Mesenchymal stem cell (in vitro differentiated cells and primary cell): Measurements from ENCODE around the gene ST8SIA5.

Source experiments
- DNase-seq: peaks from one replicate; pipeline ENCODE4 v3.0.0-alpha.2; 2013
- H2AFZ ChIP-seq: one replicate; pipeline ENCODE4 v1.6.1; 2013; ENCODE audit warnings: low read depth, mild to moderate bottlenecking, control low read depth, inconsistent platforms, low read length, moderate library complexity
- H2AK5ac ChIP-seq: 2 replicates; pipeline ENCODE4 v1.6.1; 2013; ENCODE audit warnings: low read length, moderate library complexity, mild to moderate bottlenecking, inconsistent platforms; ENCODE audit not compliant: severe bottlenecking
- H2BK120ac ChIP-seq: one replicate; pipeline ENCODE4 v1.6.1; 2013; ENCODE audit warnings: low read depth, mild to moderate bottlenecking, inconsistent platforms, low read length, moderate library complexity
- H2BK12ac ChIP-seq, 2 experiments: one replicate each; pipeline ENCODE4 v1.6.1; 2013; ENCODE audit warnings: inconsistent platforms in 2 of 2, low read length in 2 of 2, mild to moderate bottlenecking in 2 of 2, moderate library complexity in 2 of 2, control low read depth in 1 of 2
- H2BK15ac ChIP-seq: one replicate; pipeline ENCODE4 v1.6.1; 2013; ENCODE audit warnings: mild to moderate bottlenecking, low read depth, inconsistent platforms; ENCODE audit not compliant: poor library complexity, severe bottlenecking
- H2BK5ac ChIP-seq: 2 replicates; pipeline ENCODE4 v1.6.1; 2013; ENCODE audit warnings: low read depth, mild to moderate bottlenecking, low read length, control low read depth, inconsistent platforms; ENCODE audit not compliant: poor library complexity, severe bottlenecking
- H3K14ac ChIP-seq, 2 experiments: one replicate each; pipeline ENCODE4 v1.6.1; 2013; ENCODE audit warnings: inconsistent platforms in 2 of 2, low read length in 2 of 2, control low read depth in 1 of 2, mild to moderate bottlenecking in 1 of 2, moderate library complexity in 1 of 2
- H3K18ac ChIP-seq, 2 experiments: one replicate each; pipeline ENCODE4 v1.6.1; 2013; ENCODE audit warnings: inconsistent platforms in 2 of 2, low read length in 2 of 2, control low read depth in 1 of 2, low read depth in 1 of 2, mild to moderate bottlenecking in 1 of 2
- H3K23ac ChIP-seq, 2 experiments: one replicate each; pipeline ENCODE4 v1.6.1; 2013; ENCODE audit warnings: inconsistent platforms in 2 of 2, low read length in 2 of 2, mild to moderate bottlenecking in 2 of 2, moderate library complexity in 2 of 2, control low read depth in 1 of 2
- H3K27ac ChIP-seq: 2 replicates; pipeline ENCODE4 v1.5.1; 2013; ENCODE audit warnings: mild to moderate bottlenecking, moderate library complexity, low read length, control low read depth, inconsistent platforms; ENCODE audit not compliant: poor library complexity, severe bottlenecking
- H3K27me3 ChIP-seq, 2 experiments: 2 replicates each; pipeline versions ENCODE4 v1.6.1 to v1.7.0; 2013; ENCODE audit warnings: low read length in 2 of 2, mild to moderate bottlenecking in 2 of 2, moderate library complexity in 2 of 2, control low read depth in 1 of 2, inconsistent platforms in 1 of 2; ENCODE audit not compliant: control insufficient read depth in 1 of 2, insufficient read depth in 1 of 2
- H3K36me3 ChIP-seq, 2 experiments: 2 replicates each; pipeline versions ENCODE4 v1.6.1 to v1.7.0; 2013; ENCODE audit warnings: low read length in 2 of 2, control low read depth in 1 of 2, inconsistent platforms in 1 of 2, low read depth in 1 of 2, mild to moderate bottlenecking in 1 of 2; ENCODE audit not compliant: insufficient read depth in 2 of 2, control insufficient read depth in 1 of 2
- H3K4ac ChIP-seq, 2 experiments: one replicate each; pipeline ENCODE4 v1.6.1; 2013; ENCODE audit warnings: inconsistent platforms in 2 of 2, low read length in 2 of 2, mild to moderate bottlenecking in 2 of 2, moderate library complexity in 2 of 2, control low read depth in 1 of 2, low read depth in 1 of 2
- H3K4me1 ChIP-seq: 2 replicates; pipeline ENCODE4 v1.6.1; 2013; ENCODE audit warnings: low read depth, low read length, control low read depth; ENCODE audit not compliant: control insufficient read depth, insufficient read depth
- H3K4me2 ChIP-seq: 2 replicates; pipeline ENCODE4 v1.6.1; 2013; ENCODE audit warnings: low read length, mild to moderate bottlenecking, inconsistent platforms; ENCODE audit not compliant: poor library complexity, severe bottlenecking
- H3K4me3 ChIP-seq, 2 experiments: 2 replicates each; pipeline versions ENCODE4 v1.5.1 to v1.7.0; 2013; ENCODE audit warnings: low read length in 2 of 2, mild to moderate bottlenecking in 2 of 2, control low read depth in 1 of 2, low read depth in 1 of 2; ENCODE audit not compliant: insufficient read depth in 1 of 2
- H3K79me1 ChIP-seq: replicated peaks from 2 replicates; pipeline ENCODE4 v1.6.1; 2013; ENCODE audit warnings: mild to moderate bottlenecking, control low read depth, low read length, inconsistent platforms; ENCODE audit not compliant: poor library complexity, severe bottlenecking
- H3K9ac ChIP-seq: 2 replicates; pipeline ENCODE4 v1.7.0; 2013; ENCODE audit warnings: mild to moderate bottlenecking, low read length, moderate library complexity
- H3K9me3 ChIP-seq: 2 replicates; pipeline ENCODE4 v1.7.0; 2013; ENCODE audit warnings: mild to moderate bottlenecking, low read length; ENCODE audit not compliant: control insufficient read depth
- H4K8ac ChIP-seq: one replicate; pipeline ENCODE4 v1.6.1; 2013; ENCODE audit warnings: inconsistent platforms, mild to moderate bottlenecking, low read length, moderate library complexity
- H4K91ac ChIP-seq: one replicate; pipeline ENCODE4 v1.6.1; 2013; ENCODE audit warnings: mild to moderate bottlenecking, low read length, inconsistent platforms
- WGBS: methylation state at CpG from one replicate; pipeline ENCODE4 v1.1.7; 2013; ENCODE audit warnings: mixed read lengths; 5-methylcytosine and 5-hydroxymethylcytosine counted together

The ST8SIA5 gene

DNA sequence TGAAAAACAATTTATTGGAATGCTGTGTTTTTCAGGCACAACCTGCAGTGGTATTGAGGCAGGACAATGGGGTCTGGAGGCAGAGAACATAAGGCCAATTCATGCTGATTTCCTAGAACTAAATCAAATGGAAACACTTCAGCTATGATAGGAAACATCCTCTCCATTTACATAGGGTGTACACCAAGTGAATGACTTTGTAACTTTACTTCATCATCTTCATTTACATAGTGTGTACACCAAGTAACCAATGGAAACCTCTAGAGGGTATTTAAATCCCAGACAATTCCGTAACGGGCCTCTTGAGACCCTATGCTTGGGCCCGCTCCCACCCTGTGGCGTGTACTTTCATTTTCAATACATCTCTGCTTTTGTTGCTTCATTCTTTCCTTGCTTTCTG lies 32.2 kb upstream of the ST8SIA5 start:
- Histone ChIP-seq H3K14ac (no peak overlapping the region), H2BK5ac (no peak overlapping the region), H3K27ac (no peak overlapping the region), H3K18ac (no peak overlapping the region), H3K4me2 (no peak overlapping the region), H4K91ac (no peak overlapping the region), H3K36me3 (no peaks in the 10 kb centered on the region), H3K4me3 (no peak overlapping the region), H3K23ac (no peak overlapping the region), H3K79me1 (no peaks in the 10 kb centered on the region), H3K4me1 (no peaks in the 10 kb centered on the region), H2AFZ (no peak overlapping the region), H2BK12ac (no peak overlapping the region), H3K27me3 (no peaks in the 10 kb centered on the region), H2BK120ac (no peak overlapping the region), H3K9me3 (peaks cover 5% of the 10 kb centered on the region), H2AK5ac (no peak overlapping the region), H3K4ac (no peak overlapping the region), H4K8ac (no peak overlapping the region), H3K9ac (no peak overlapping the region), H2BK15ac (no peak overlapping the region)
- 85% methylated on average over 4 of the region's 4 CpGs for WGBS
- no peak for DNase-seq

DNA sequence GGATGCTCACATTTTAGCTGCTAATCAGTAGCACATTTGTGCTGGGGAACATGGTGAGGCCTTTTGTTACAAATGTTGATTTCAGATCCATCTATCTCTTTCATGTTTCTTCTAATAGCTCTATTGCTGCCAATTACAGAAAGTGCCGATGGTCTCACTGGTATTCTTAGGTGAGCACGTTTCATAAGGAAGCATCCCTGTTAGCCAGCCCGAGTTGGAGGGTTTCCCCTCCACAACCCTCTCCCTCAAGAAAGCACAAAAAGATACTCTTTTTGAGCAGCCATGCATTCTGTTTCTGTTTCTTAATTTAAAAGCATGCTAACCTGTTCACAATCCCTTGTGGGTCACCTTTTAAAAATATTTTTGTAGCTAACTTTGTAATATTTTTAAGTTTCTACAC lies 30.8 kb upstream of the ST8SIA5 start:
- Histone ChIP-seq H2BK120ac (no peak overlapping the region), H3K4me2 (no peak overlapping the region), H3K4me3 (no peak overlapping the region), H3K23ac (no peak overlapping the region), H2AFZ (no peak overlapping the region), H3K9me3 (peaks cover 5% of the 10 kb centered on the region), H3K36me3 (no peaks in the 10 kb centered on the region), H3K9ac (no peak overlapping the region), H2BK12ac (no peak overlapping the region), H4K8ac (no peak overlapping the region), H2AK5ac (no peak overlapping the region), H3K79me1 (no peaks in the 10 kb centered on the region), H3K14ac (no peak overlapping the region), H2BK15ac (no peak overlapping the region), H3K4ac (no peak overlapping the region), H3K18ac (no peak overlapping the region), H3K27me3 (no peaks in the 10 kb centered on the region), H4K91ac (no peak overlapping the region), H2BK5ac (no peak overlapping the region), H3K4me1 (no peaks in the 10 kb centered on the region), H3K27ac (no peak overlapping the region)
- no peak for DNase-seq
- 79% methylated on average over 3 of the region's 3 CpGs for WGBS

DNA sequence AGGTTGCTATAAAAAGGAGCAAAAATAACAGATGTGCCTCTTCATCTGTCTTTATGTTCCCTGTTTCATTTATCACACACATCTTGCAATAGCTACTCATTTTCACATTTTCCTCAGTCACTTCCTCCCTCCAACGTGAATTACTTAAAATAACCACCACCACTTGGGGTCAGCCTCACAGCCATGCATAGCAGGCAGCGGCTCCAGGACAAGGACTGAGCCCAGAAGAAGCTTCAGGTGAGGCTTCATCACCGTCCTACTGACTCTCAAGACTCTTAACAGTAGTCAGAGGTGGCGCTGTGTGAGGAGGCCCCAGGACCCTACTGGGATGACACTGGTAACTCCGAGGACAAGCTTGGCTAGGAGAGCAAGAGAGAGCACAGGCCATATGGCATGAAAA lies 15.5 kb upstream of the ST8SIA5 start:
- H3K27ac ChIP-seq = no peak overlapping the region

DNA sequence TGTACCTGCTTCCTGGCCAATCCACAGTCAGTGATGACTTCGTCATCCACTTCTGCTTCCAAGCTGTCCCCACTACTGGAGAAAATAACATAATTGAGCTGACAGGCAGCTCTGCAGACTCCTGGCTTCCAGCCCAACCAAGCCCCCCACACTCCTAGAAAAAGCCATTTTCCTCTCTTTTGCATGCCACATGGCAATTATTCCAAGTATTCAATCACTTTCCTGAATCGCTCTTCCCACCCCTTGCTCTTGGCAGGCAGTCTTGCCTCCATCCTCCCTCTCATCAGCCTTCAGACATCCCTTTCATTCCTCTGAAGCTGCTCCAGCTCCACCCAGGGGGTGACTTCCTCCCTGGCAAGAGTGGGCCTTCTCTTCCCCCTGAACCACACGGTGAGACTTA lies 14.3 kb upstream of the ST8SIA5 start:
- H3K18ac ChIP-seq = no peak overlapping the region
- H4K91ac ChIP-seq = no peak overlapping the region
- no peaks in the 10 kb centered on the region for H3K79me1 ChIP-seq
- no peak overlapping the region for H4K8ac ChIP-seq
- H3K4ac ChIP-seq = no peak overlapping the region
- no peaks in the 10 kb centered on the region for H3K9me3 ChIP-seq
- no peak for DNase-seq
- H2BK5ac ChIP-seq = no peak overlapping the region
- H2BK120ac ChIP-seq = no peak overlapping the region
- H3K4me1 ChIP-seq = no peaks in the 10 kb centered on the region
- H2AFZ ChIP-seq = no peak overlapping the region
- H3K4me3 ChIP-seq = no peak overlapping the region
- no peak overlapping the region for H2BK12ac ChIP-seq
- H3K36me3 ChIP-seq = no peaks in the 10 kb centered on the region
- no peak overlapping the region for H3K4me2 ChIP-seq
- H3K14ac ChIP-seq = no peak overlapping the region
- no peak overlapping the region for H2BK15ac ChIP-seq
- H3K9ac ChIP-seq = no peak overlapping the region
- H3K23ac ChIP-seq = no peak overlapping the region
- peaks cover 0 to 11% of the 10 kb centered on the region in 2 experiments for H3K27me3 ChIP-seq
- no peak overlapping the region for H3K27ac ChIP-seq
- 73% methylated on average over 3 of the region's 3 CpGs for WGBS
- H2AK5ac ChIP-seq = no peak overlapping the region

More for the DNA sequence above, 15.5 kb upstream of the ST8SIA5 start:
- no peak for DNase-seq
- 64% methylated on average over 5 of the region's 5 CpGs for WGBS
- H3K23ac ChIP-seq = no peak overlapping the region
- H3K9me3 ChIP-seq = no peaks in the 10 kb centered on the region
- H4K8ac ChIP-seq = no peak overlapping the region
- H3K4me2 ChIP-seq = no peak overlapping the region
- no peak overlapping the region for H2AFZ ChIP-seq
- H3K36me3 ChIP-seq = no peaks in the 10 kb centered on the region
- H3K4me1 ChIP-seq = no peaks in the 10 kb centered on the region
- no peak overlapping the region for H2AK5ac ChIP-seq
- H3K4ac ChIP-seq = no peak overlapping the region
- H2BK12ac ChIP-seq = no peak overlapping the region
- peaks cover 0 to 6% of the 10 kb centered on the region in 2 experiments for H3K27me3 ChIP-seq
- no peak overlapping the region for H3K4me3 ChIP-seq
- no peaks in the 10 kb centered on the region for H3K79me1 ChIP-seq
- H3K9ac ChIP-seq = no peak overlapping the region
- H3K18ac ChIP-seq = no peak overlapping the region
- no peak overlapping the region for H2BK120ac ChIP-seq
- no peak overlapping the region for H2BK5ac ChIP-seq
- no peak overlapping the region for H3K14ac ChIP-seq
- no peak overlapping the region for H2BK15ac ChIP-seq
- no peak overlapping the region for H4K91ac ChIP-seq
